Coronary artery (tissue), 2 donors: Measurements from ENCODE around the gene CDC23.
"Not testable (repeated sequence)": the region's sequence is repeated elsewhere in the genome, so short reads cannot be mapped to it uniquely, and the experiment has no call there.

Experiments used
- DNase-seq: peaks from one replicate; pipeline ENCODE4 v3.0.0-alpha.2; 2017; ENCODE audit warnings: low spot score
- H3K27ac ChIP-seq, 2 donors: fragments of 200-600 bp; sonication (generic); one replicate each; pipeline ENCODE4 v1.5.1; 2016 to 2019
- H3K4me3 ChIP-seq: fragments of 200-600 bp; sonication (generic); 2 replicates; pipeline ENCODE4 v1.5.1; 2016; ENCODE audit warnings: mild to moderate bottlenecking, moderate library complexity
- TF ChIP-seq, protein P1 (sequence below): fragments of 200-600 bp; sonication (generic); IDR thresholded peaks from one replicate; pipeline ENCODE4 v1.5.1; 2019; ENCODE audit warnings: antibody characterized with exemption

Gene CDC23

GRCh38 chr5:138170299-138170698, 42.8 kb downstream of the CDC23 start:
- DNase-seq: no peak
- TF ChIP-seq, protein P1, sequence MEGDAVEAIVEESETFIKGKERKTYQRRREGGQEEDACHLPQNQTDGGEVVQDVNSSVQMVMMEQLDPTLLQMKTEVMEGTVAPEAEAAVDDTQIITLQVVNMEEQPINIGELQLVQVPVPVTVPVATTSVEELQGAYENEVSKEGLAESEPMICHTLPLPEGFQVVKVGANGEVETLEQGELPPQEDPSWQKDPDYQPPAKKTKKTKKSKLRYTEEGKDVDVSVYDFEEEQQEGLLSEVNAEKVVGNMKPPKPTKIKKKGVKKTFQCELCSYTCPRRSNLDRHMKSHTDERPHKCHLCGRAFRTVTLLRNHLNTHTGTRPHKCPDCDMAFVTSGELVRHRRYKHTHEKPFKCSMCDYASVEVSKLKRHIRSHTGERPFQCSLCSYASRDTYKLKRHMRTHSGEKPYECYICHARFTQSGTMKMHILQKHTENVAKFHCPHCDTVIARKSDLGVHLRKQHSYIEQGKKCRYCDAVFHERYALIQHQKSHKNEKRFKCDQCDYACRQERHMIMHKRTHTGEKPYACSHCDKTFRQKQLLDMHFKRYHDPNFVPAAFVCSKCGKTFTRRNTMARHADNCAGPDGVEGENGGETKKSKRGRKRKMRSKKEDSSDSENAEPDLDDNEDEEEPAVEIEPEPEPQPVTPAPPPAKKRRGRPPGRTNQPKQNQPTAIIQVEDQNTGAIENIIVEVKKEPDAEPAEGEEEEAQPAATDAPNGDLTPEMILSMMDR: no peak
- Histone ChIP-seq H3K4me3 (no peak overlapping the region), H3K27ac (no peak overlapping the region)

DNA sequence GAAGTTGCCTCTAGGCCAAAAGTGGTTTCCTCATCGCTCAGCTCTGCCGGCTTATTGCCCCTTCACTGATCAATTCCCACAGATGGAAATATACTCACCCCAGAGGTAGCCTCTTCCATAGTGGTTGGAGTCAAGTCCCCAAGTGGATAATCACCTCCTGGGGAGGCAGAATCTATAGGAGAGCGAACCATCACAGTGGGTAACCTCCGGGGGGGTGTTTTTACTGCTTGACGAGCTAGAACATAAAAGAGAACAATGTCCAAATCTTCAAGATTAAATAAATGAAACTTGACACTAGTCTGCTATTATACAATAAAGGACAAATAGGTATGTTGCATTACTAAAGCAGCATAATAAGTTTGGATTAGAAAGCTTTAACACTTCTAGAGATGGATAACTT, 44.0 kb downstream of the CDC23 start:
- Histone ChIP-seq H3K27ac (no peak overlapping the region), H3K4me3 (no peak overlapping the region)
- TF ChIP-seq, protein P1: no peak
- DNase-seq: no peak

- H3K27ac ChIP-seq: no peak overlapping the region
- DNase-seq: no peak
- no peak overlapping the region for H3K4me3 ChIP-seq
- TF ChIP-seq, protein P1: no peak
Observed at GRCh38 chr5:138163721-138164120, 49.4 kb downstream of the CDC23 start.

GRCh38 chr5:138160706-138161105, 52.4 kb downstream of the CDC23 start:
- DNase-seq: no peak
- H3K27ac ChIP-seq: no peak overlapping the region
- TF ChIP-seq, protein P1: no peak
- no peak overlapping the region for H3K4me3 ChIP-seq

GRCh38 chr5:138159666-138160065, 53.5 kb downstream of the CDC23 start:
- DNase-seq: no peak
- TF ChIP-seq, protein P1: no peak
- no peak overlapping the region for H3K4me3 ChIP-seq
- no peak overlapping the region for H3K27ac ChIP-seq

DNA sequence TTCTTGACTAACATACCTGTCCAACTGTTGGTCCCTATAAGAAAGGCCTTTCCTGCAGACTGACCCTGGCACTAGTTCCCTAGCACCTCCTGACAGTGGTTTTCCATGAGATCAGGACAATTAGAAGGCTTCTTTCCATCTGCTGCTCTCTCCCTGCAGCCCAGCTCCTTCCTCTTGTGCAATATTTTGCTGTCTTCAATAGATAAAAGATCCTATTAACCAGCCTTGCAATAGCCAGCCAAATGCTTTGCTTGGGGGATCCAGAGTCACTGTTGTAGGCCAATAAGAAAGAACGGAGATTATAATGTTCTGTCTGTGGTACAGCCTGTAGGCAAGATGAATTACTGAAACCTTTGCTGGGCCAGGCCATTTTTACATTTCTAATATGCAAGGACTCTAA, 55.5 kb downstream of the CDC23 start:
- no peak overlapping the region for H3K4me3 ChIP-seq
- TF ChIP-seq, protein P1: no peak
- no peak for DNase-seq
- no peak overlapping the region for H3K27ac ChIP-seq

DNA sequence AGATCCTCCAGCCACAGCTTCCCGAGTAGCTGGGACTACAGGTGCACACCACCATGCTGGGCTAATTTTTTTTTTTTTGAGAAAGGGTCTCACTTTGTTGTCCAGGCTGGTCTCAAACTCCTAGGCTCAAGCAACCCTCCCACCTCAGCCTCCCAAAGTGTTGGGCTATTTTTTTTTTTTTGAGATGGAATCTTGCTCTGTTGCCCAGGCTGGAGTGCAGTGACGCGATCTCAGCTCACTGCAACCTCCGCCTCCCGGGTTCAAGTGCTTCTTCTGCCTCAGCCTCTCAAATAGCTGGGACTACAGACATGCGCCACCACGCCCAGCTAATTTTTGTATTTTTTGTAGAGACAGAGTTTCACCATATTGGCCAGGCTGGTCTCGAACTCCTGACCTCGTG, 57.1 kb downstream of the CDC23 start:
- H3K4me3 ChIP-seq, DNase-seq, H3K27ac ChIP-seq: not testable (repeated sequence)

DNA sequence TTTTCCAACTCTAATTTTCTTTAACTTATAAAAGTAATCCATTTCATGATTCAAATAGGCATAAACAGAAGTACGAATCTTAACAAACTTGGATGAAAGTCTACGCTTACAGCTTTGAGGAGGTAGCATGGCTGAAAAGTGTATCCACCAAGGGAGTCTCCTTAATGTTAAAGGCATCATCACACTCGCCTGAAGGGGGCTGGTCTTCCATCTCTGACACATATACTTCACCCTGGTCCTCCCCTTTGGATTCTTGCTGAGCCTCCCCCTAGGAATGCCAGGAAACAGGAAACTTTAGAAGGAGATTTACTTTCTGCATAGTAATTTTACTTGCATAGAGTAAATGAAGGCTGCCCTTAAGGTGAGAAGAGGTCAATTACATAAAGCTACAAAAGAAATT, 63.6 kb downstream of the CDC23 start:
- no peak for DNase-seq
- TF ChIP-seq, protein P1: no peak

More for the DNA sequence above, 63.6 kb downstream of the CDC23 start:
- no peak overlapping the region for H3K4me3 ChIP-seq
- no peak overlapping the region for H3K27ac ChIP-seq
